SK-N-SH (cell line): ENCODE measurements around the gene SLC35G6. TPM values are rescaled to one million over a fixed set of nuclear protein-coding genes. Genes with fewer than 3 reads are reported as not detected.

ENCODE experiments used
- CTCF ChIA-PET: fragments of 300-600, 350-600 bp; formaldehyde crosslinking; extraction: SDS; loops from one replicate; lab custom pipeline; 2021; lab: Yijun Ruan, JAX
- POLR2A ChIA-PET: fragments of 350-600 bp; sonication (Branson Sonifier 250); formaldehyde crosslinking; extraction: SDS; loops from one replicate; lab custom pipeline; 2020; ENCODE audit warnings: antibody characterized with exemption, inconsistent platforms; lab: Yijun Ruan, JAX
- DNase-seq: peaks from one replicate; pipeline ENCODE4 v3.0.0; 2012
- H2AFZ ChIP-seq: fragments of 200-600 bp; sonication (generic); 2 replicates; pipeline ENCODE4 v1.8.1; 2016; ENCODE audit warnings: antibody characterized with exemption, mild to moderate bottlenecking, low read depth
- H3F3A ChIP-seq: fragments of 200-600 bp; sonication (generic); replicated peaks from 2 replicates; pipeline ENCODE3; 2016; ENCODE audit warnings: antibody characterized with exemption, mild to moderate bottlenecking; ENCODE audit not compliant: insufficient read depth
- H3K27ac ChIP-seq, 2 experiments: fragments of 200-500 bp in 1 of 2; fragments of 200-600 bp in 1 of 2; sonication (Bioruptor generic) in 1 of 2; sonication (generic), shearing (Covaris generic) in 1 of 2; 2 replicates each; pipeline versions ENCODE4 v1.5.1 to v1.6.1; 2014 to 2016; ENCODE audit warnings: low read depth in 2 of 2, inconsistent platforms in 1 of 2, low read length in 1 of 2, mild to moderate bottlenecking in 1 of 2, mixed read lengths in 1 of 2
- H3K27me3 ChIP-seq: fragments of 200-600 bp; sonication (generic), shearing (Covaris generic); 2 replicates; pipeline ENCODE4 v1.6.1; 2016; ENCODE audit warnings: mixed run types; ENCODE audit not compliant: insufficient read depth
- H3K36me3 ChIP-seq, 2 experiments: fragments of 200-500 bp in 1 of 2; fragments of 200-600 bp in 1 of 2; sonication (Bioruptor generic) in 1 of 2; sonication (generic) in 1 of 2; replicated peaks in 1 of 2; 2 replicates each; pipeline versions ENCODE3 to v1.5.1; 2014 to 2016; ENCODE audit warnings: low read length in 1 of 2, mild to moderate bottlenecking in 1 of 2; ENCODE audit not compliant: insufficient read depth in 2 of 2, control insufficient read depth in 1 of 2
- H3K4me1 ChIP-seq, 2 experiments: fragments of 200-500 bp in 1 of 2; fragments of 200-600 bp in 1 of 2; sonication (Bioruptor generic) in 1 of 2; sonication (generic), shearing (Covaris generic) in 1 of 2; 2 replicates each; pipeline versions ENCODE4 v1.5.1 to v1.6.1; 2014 to 2016; ENCODE audit warnings: low read depth in 1 of 2, low read length in 1 of 2, mixed run types in 1 of 2; ENCODE audit not compliant: insufficient read depth in 2 of 2, control insufficient read depth in 1 of 2
- H3K4me2 ChIP-seq: fragments of 200-600 bp; sonication (generic), shearing (Covaris generic); 2 replicates; pipeline ENCODE4 v1.6.1; 2017; ENCODE audit warnings: mixed run types
- H3K4me3 ChIP-seq, 2 experiments: fragments of 200-500 bp in 1 of 2; fragments of 200-600 bp in 1 of 2; sonication (Bioruptor generic) in 1 of 2; sonication (generic), shearing (Covaris generic) in 1 of 2; 2 replicates each; pipeline versions ENCODE4 v1.5.1 to v1.8.1; 2014 to 2016; ENCODE audit warnings: low read depth in 2 of 2, inconsistent platforms in 1 of 2, low read length in 1 of 2, mild to moderate bottlenecking in 1 of 2, mixed read lengths in 1 of 2, moderate library complexity in 1 of 2
- H3K79me2 ChIP-seq: fragments of 200-600 bp; sonication (generic); 2 replicates; pipeline ENCODE4 v1.8.1; 2017; ENCODE audit warnings: mild to moderate bottlenecking; ENCODE audit not compliant: insufficient read depth
- H3K9ac ChIP-seq: fragments of 200-600 bp; sonication (generic); 2 replicates; pipeline ENCODE4 v1.6.1; 2017; ENCODE audit warnings: mixed run types
- H3K9me2 ChIP-seq: fragments of 200-600 bp; sonication (generic); 2 replicates; pipeline ENCODE4 v1.6.1; 2017; ENCODE audit warnings: mixed run types
- H3K9me3 ChIP-seq: fragments of 200-600 bp; sonication (generic); 2 replicates; pipeline ENCODE4 v1.6.1; 2017; ENCODE audit warnings: mixed run types, mild to moderate bottlenecking, moderate library complexity
- H4K20me1 ChIP-seq: fragments of 200-600 bp; sonication (generic); 2 replicates; pipeline ENCODE4 v1.6.1; 2017; ENCODE audit warnings: mild to moderate bottlenecking, mixed run types; ENCODE audit not compliant: insufficient read depth
- CHD2 ChIP-seq: fragments of 150-350 bp; IDR thresholded peaks from 2 replicates; pipeline ENCODE4 v1.6.1; 2018; ENCODE audit warnings: low read length; ENCODE audit not compliant: partially characterized antibody
- GABPA ChIP-seq: IDR thresholded peaks from 2 replicates; pipeline ENCODE4 v1.4.0; 2012; ENCODE audit warnings: low read depth, mild to moderate bottlenecking
- JUND ChIP-seq: IDR thresholded peaks from 2 replicates; pipeline ENCODE4 v1.4.0; 2012
- MEF2A ChIP-seq: IDR thresholded peaks from 2 replicates; pipeline ENCODE4 v1.4.0; 2012; ENCODE audit warnings: low read depth, borderline replicate concordance
- MXI1 ChIP-seq: IDR thresholded peaks from 2 replicates; pipeline ENCODE4 v1.6.1; 2012; ENCODE audit warnings: mild to moderate bottlenecking, low read depth, low read length, improper control_type of control experiment
- POLR2AphosphoS5 ChIP-seq: IDR thresholded peaks from 2 replicates; pipeline ENCODE4 v1.6.1; 2012; ENCODE audit warnings: low read depth, low read length
- RAD21 ChIP-seq: IDR thresholded peaks from 2 replicates; pipeline ENCODE4 v1.6.1; 2012; ENCODE audit warnings: mild to moderate bottlenecking, low read length
- RFX5 ChIP-seq: IDR thresholded peaks from 2 replicates; pipeline ENCODE4 v1.6.1; 2012; ENCODE audit warnings: mild to moderate bottlenecking, improper control_type of control experiment, low read length
- SIN3A ChIP-seq: IDR thresholded peaks from 2 replicates; pipeline ENCODE4 v1.6.1; 2012; ENCODE audit warnings: low read depth, mild to moderate bottlenecking, low read length, moderate library complexity, borderline replicate concordance
- TAF1 ChIP-seq: IDR thresholded peaks from 2 replicates; pipeline ENCODE4 v1.6.1; 2012; ENCODE audit warnings: low read depth, mild to moderate bottlenecking, low read length, moderate library complexity, borderline replicate concordance
- TEAD4 ChIP-seq: IDR thresholded peaks from 2 replicates; pipeline ENCODE4 v1.4.0; 2012; ENCODE audit warnings: mild to moderate bottlenecking, borderline replicate concordance; ENCODE audit not compliant: insufficient read depth
- ZBTB33 ChIP-seq: IDR thresholded peaks from 2 replicates; pipeline ENCODE4 v1.4.0; 2012; ENCODE audit warnings: low read depth, borderline replicate concordance
- WGBS: methylation state at CpG from one replicate; pipeline ENCODE4 v1.1.6; 2017; ENCODE audit warnings: low lambda C conversion rate; 5-methylcytosine and 5-hydroxymethylcytosine counted together
- polyA plus RNA-seq, 3 experiments: library from polyadenylated mRNA; depleted of rRNA; stranded (reverse); fragments of >200 nt; gene quantifications; 2 replicates each; pipeline ENCODE4 v1.2.3, GENCODE V29; 2012
- TF ChIP-seq, protein P1 (sequence below): IDR thresholded peaks from 2 replicates; pipeline ENCODE4 v1.6.1; 2012; ENCODE audit warnings: mild to moderate bottlenecking, low read depth, low read length, moderate library complexity
- TF ChIP-seq, protein P2 (sequence below): IDR thresholded peaks from 2 replicates; pipeline ENCODE4 v1.4.0; 2012; ENCODE audit warnings: low read depth, borderline replicate concordance

The SLC35G6 gene
- polyA plus RNA-seq, 1 of the 3 experiments (the other 2 are of a cell fraction): not detected

DNA sequence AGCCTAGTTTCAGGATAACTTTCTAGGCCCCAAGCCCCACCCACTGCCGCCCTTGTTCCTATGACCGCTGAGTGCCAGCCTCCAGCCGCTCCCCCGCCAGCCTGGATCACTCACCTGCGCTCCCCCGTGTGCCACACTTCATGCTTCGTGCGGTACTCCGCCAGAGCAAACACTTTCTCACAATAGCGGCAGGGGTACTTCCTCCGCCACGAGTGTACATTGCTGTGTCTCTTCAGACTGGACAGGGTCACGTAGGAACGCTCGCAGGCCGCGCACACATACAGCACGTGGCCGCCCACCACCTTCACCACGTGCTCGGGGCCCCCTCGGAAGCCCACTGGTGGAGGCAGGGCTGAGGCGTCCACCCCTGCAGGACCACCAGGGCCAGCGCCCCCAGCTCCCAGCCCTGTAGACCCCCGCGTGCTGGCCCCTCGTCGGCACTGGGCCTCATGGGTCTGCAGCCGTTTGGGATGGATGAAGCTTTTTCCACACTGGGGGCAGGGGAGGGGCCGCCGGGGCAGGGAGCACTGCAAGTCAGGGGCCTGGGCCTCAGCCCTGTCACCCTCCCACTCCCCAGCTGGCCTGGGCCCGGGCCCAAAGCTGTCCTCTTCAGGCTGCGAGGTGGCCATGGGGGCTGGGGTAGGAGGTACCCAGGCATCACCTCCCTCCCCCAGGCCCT, 15.5 kb upstream of the SLC35G6 start:
- H3K4me2 ChIP-seq: no peak overlapping the region
- DNase-seq: no peak
- H3K79me2 ChIP-seq: peaks cover 46% of the 10 kb centered on the region
- H3K4me1 ChIP-seq: peaks cover 4 to 12% of the 10 kb centered on the region in 2 experiments; a peak in 1 of 4 replicates
- peaks cover 7% of the 10 kb centered on the region for H3F3A ChIP-seq
- no peak overlapping the region for H3K9ac ChIP-seq
- POLR2A ChIA-PET: no interaction called here
- TF ChIP-seq RAD21 (no peak), CHD2 (no peak), GABPA (no peak), MEF2A (no peak), TEAD4 (no peak), ZBTB33 (no peak), RFX5 (no peak), POLR2AphosphoS5 (no peak), MXI1 (no peak), JUND (no peak), SIN3A (no peak), TAF1 (no peak)
- TF ChIP-seq, protein P1, sequence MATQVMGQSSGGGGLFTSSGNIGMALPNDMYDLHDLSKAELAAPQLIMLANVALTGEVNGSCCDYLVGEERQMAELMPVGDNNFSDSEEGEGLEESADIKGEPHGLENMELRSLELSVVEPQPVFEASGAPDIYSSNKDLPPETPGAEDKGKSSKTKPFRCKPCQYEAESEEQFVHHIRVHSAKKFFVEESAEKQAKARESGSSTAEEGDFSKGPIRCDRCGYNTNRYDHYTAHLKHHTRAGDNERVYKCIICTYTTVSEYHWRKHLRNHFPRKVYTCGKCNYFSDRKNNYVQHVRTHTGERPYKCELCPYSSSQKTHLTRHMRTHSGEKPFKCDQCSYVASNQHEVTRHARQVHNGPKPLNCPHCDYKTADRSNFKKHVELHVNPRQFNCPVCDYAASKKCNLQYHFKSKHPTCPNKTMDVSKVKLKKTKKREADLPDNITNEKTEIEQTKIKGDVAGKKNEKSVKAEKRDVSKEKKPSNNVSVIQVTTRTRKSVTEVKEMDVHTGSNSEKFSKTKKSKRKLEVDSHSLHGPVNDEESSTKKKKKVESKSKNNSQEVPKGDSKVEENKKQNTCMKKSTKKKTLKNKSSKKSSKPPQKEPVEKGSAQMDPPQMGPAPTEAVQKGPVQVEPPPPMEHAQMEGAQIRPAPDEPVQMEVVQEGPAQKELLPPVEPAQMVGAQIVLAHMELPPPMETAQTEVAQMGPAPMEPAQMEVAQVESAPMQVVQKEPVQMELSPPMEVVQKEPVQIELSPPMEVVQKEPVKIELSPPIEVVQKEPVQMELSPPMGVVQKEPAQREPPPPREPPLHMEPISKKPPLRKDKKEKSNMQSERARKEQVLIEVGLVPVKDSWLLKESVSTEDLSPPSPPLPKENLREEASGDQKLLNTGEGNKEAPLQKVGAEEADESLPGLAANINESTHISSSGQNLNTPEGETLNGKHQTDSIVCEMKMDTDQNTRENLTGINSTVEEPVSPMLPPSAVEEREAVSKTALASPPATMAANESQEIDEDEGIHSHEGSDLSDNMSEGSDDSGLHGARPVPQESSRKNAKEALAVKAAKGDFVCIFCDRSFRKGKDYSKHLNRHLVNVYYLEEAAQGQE: no peak
- TF ChIP-seq, protein P2, sequence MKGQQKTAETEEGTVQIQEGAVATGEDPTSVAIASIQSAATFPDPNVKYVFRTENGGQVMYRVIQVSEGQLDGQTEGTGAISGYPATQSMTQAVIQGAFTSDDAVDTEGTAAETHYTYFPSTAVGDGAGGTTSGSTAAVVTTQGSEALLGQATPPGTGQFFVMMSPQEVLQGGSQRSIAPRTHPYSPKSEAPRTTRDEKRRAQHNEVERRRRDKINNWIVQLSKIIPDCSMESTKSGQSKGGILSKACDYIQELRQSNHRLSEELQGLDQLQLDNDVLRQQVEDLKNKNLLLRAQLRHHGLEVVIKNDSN: no peak
- no peaks in the 10 kb centered on the region for H3K9me2 ChIP-seq
- CTCF ChIA-PET: interaction anchor here (1.5 kb wide), 1 partner anchor 95 kb away, joined by 3 read pairs; no protein-coding TSS in a partner anchor
- H2AFZ ChIP-seq: no peak overlapping the region
- H3K27ac ChIP-seq: no peak overlapping the region
- no peak overlapping the region for H3K4me3 ChIP-seq
- H3K36me3 ChIP-seq: peaks cover 4 to 26% of the 10 kb centered on the region in 2 experiments
- H3K9me3 ChIP-seq: no peaks in the 10 kb centered on the region
- H4K20me1 ChIP-seq: 0 out of 2 replicates have a peak, but pooled peaks cover 7% of the 10 kb centered on the region
- WGBS: 95% methylated on average over 31 of the region's 33 CpGs
- no peaks in the 10 kb centered on the region for H3K27me3 ChIP-seq
